Pulmonary artery endothelial cell (primary cell): ENCODE data around the gene PIGK. TPM values are rescaled to one million over a fixed set of nuclear protein-coding genes. Genes with fewer than 3 reads are reported as not detected.

ENCODE experiments used
- DNase-seq: peaks from one replicate; pipeline ENCODE4 v3.0.0-alpha.2; 2011; ENCODE audit warnings: low read depth, low spot score
- total RNA-seq: library from RNA; depleted of rRNA; stranded (reverse); fragments of >200 nt; gene quantifications from 2 replicates; pipeline ENCODE4 v1.2.3, GENCODE V29; 2014

Gene PIGK
- total RNA-seq, 1 donor from 2014 or later, result 27.0 TPM

DNA sequence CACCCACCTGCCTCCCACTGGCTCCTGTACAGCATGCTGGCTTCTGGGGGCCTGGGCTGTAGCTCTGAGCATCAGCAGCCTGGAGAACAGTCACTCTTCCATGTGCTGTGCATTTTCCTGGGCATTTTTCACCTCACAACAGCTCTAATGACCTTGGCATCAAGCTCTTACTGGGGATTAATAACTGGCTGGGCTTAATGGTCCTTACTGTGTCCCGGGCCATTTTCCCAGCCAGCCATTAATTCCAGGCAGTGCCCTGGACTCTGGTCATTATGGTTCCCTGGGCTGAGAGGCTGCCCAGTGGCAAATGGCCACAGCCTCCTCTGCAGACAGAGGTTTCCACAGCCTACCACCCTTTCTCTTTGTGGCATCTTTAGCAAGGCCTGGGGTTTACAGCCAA lies 180.1 kb downstream of the PIGK start:
- DNase-seq, result no peak

Other genes with a start within 250 kb of the PIGK start
- gene AK5, start 62.6 kb upstream of the PIGK start, total RNA-seq, result 2.5 and 5.9 TPM in 2 replicates